DMS114 treated with DMSO at 0.1 percent for 48 hours (cell line): ENCODE data around the gene GOPC.

Source experiments
- DNase-seq: peaks from one replicate; lab custom pipeline; 2025; ENCODE audit not compliant: unreplicated experiment; lab: John Stamatoyannopoulos, UW

The GOPC gene

GRCh38 chr6:117597755-117598154, 4.6 kb downstream of the GOPC start:
- no peak for DNase-seq

GRCh38 chr6:117595099-117595923, 7.0 kb downstream of the GOPC start:
- DNase-seq: no peak

GRCh38 chr6:117592983-117593759, 9.1 kb downstream of the GOPC start:
- no peak for DNase-seq

DNA sequence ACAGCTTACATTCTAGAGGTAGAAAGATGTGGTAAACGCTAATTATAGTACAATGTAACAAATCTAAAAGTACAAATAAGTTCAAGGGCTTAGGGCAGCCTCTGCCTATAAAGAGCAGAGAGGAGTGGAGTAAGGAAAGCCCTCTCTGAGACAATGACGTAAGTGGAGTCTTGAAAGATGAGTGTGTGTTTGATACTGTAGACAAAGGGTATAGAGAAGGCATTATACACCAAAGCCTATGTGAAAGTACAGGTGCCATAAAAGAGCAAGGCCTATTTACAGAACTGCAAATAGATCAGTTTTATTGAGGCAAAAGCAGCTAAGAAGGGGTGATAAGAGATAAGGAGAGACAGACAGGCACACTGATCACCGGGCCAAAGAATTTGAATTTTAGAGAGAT, 10.9 kb downstream of the GOPC start:
- DNase-seq: no peak

- no peak for DNase-seq
Measured at GRCh38 chr6:117590447-117590846, 11.9 kb downstream of the GOPC start.

GRCh38 chr6:117585647-117586046, 16.7 kb downstream of the GOPC start:
- DNase-seq: no peak

- no peak for DNase-seq
Measured at GRCh38 chr6:117574198-117574597, 28.1 kb downstream of the GOPC start.

DNA sequence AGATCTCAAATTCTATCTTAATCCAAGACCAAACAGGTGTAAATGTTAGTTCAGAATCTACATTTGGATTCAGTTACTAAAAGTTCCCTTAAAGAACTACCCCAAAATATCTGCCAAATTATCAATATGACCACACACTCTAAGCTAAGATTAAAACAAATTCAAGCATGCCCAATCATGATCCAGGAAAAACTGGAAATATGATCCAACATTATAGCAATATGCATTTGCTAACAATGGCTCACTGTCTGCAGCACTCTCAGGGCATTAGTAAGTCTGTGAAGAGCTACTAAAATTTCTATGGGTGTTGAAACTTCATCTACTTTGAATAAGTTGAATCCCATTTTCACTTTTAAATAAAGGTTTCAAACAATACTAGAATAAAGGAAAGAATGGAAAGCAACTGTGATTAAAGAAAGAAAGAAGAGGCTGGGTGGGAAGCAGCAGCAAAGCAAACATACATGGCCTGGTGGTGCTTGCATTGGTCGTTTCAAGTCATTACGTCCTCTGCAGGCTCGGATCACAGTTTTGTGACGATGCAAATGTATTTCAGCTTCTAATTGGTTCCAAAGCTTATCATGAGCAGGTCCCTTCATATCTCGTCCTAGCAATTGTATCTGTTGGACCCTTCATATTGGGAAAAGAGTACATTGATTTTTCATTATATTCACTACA, 29.2 kb downstream of the GOPC start:
- DNase-seq: no peak

DNA sequence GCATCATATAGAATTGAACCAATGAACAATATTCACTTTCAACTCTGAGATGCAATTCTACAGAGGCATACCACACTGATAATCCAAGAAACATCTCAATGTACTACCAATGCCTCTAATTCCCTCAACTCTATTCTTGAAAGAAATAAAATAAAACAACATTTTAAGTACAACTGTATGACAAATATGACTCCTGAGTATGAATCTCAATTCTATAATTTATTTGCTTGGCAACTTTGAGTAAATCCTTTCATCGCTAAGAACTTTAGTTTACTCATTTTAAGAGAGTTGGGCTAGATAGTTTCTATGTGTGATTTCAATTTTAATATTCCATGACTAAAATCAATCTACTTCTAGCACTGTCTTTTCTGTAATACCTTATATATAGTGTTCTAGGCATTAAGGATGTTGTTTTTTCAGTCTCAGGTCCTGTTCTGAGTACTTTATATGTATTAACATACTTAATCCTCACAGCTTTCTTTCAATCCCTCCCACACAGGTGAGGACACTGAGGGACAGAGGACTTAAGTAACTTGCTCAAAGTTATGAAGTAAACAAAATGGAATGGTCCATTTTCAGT, 33.4 kb downstream of the GOPC start:
- no peak for DNase-seq

DNA sequence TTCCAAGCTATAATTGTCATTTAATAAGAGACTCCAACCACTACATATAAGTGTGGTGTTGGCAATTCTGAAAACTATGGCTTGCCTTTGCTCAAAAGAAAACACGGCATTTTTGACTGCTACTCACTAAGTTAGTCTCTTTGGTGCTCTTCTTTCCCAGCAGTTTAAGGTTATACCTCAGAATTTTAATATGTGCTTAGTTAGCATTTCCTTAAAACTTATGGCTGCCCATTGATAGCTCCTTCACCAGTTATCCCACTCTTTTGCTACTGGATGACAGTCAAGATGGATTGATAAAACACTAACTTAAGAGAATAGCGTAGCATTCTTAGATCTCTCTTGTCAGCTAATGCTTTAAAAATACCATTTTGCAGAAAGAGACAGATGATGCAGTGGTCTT, 34.1 kb downstream of the GOPC start:
- DNase-seq: no peak

GRCh38 chr6:117564681-117565080, 37.6 kb downstream of the GOPC start:
- DNase-seq: no peak

- no peak for DNase-seq
Measured at GRCh38 chr6:117561128-117561527, 41.2 kb downstream of the GOPC start.

GRCh38 chr6:117559299-117559698, 43.0 kb downstream of the GOPC start:
- no peak for DNase-seq

DNA sequence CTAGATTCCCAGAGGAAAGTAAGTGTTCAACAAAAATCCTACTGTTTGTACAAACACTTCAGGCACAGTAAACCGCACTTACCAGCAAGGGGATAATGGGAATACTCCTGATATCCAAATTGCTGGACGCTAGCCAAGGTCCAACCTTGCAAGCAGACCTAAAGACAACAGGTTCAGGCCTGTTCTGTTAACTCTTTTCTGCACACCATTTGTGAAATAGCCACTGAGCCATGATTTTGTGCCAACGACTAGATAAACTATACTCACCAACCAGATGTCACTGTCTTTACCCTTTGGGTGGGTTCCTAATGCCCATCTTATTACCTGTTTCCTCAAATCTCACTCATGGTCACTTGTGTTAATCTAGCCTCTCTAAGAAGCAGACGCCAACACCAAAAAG, 43.5 kb downstream of the GOPC start:
- DNase-seq: no peak

DNA sequence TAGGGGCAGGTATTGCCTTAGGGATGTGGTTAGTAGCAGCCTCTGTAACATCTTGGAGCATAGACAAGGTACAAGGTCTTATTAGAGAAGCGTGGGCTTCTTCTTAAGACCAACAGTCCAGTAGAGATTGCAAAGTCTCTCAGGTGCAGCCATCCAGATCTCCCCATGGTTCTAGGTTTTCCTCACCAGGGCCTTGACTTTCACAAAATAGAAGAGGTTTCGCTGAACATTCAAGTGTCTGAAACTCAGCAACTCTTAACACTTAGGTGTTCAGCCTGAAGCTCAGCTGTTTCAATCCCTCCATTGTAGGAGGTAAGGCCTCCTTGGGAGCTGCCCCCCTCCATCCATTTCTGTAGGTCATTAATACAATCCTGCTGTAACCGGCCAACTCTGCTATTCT, 44.4 kb downstream of the GOPC start:
- no peak for DNase-seq

DNA sequence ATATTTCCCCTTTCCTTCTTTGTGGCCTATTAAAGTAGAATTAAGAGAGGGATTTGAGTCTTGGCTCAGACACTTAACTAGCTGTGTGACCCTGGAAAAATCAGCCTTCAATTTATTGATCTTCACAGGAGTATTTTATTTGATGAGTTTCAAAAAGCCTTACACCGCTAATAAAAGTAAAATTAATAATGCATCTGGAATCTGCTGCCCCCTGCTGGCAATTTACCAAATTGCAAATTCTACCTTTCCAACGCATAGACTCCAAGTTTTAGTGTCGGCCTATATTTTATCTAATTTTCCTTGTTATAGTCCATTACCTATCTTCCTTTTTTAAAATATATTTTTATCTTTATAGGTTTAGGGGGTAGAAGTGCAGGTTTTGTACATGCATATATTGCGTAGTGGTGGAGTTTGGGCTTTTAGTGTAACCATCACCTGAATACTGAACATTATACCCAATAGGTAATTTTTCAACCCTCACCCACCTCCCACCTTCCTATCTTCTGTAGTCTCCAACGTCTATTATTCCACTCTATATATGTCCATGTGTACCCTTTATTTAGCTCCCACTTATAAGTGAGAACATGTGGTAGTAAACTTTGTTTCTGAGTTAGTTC, 46.3 kb downstream of the GOPC start:
- peak; percentile 11 for DNase-seq

DNA sequence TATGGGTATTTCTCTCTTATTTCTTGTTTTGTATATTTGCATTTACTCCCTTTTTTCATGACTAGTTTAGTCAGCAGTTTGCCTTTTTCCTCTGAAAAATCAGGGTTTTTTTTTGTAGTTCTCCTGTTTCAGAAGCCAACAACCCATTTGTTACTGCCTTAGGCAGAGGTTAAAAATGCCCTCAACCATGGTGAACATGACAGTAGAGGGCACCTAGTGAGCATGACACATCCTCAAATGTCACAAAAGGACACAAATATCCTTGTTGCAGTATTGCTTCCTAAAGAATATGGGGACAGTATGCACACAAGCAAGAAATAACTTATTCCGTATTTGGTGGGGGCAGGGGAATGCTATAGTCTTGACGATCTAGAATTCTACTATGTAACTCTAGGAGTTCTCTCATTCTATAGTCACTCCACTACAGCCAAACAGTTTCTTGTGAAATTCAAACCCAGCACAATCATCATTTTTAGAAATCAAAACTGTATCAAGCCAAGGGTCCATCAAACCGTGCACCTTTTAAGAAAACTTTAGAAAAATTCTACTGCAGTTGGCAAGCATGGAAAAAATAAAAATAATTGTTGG, 47.0 kb downstream of the GOPC start:
- DNase-seq: no peak

- DNase-seq: no peak
Measured at GRCh38 chr6:117553142-117553541, 49.2 kb downstream of the GOPC start.

- no peak for DNase-seq
Measured at GRCh38 chr6:117552618-117553017, 49.7 kb downstream of the GOPC start.

DNA sequence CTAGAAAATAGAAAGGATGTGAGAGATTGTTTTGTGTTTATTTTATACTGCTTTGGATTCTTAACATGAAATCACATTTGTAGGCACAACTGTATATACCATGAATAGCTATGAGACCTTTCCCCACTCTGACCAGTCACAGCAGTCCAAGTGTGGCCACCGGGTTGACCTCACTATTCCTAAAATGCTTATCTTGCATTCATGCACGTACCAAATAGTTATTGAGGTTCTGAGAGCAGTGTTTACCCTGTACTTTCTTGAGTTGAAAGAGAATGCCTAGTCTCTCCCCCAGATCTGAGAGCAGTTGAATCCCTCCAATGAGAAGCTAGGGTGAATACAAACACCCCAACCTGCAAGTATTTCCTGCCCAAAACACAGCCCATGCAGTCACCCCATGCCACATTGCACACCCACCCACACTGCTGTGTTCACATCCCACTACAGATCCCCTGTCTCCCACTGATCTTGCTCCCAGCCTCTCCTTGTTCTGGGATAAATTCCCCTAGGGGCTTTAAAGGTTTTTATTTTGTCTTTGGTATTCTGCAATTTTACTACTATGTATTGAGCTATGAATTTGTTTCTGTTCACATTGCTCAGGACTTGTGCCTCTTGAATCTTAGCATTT, 51.6 kb downstream of the GOPC start:
- DNase-seq: no peak
